NCI-H146 treated with DMSO at 0.1 percent for 48 hours (cell line): Measurements from ENCODE around the gene CCDC134.

Experiments used
- DNase-seq: peaks from one replicate; lab custom pipeline; 2025; ENCODE audit not compliant: unreplicated experiment; lab: John Stamatoyannopoulos, UW

CCDC134 gene

DNA sequence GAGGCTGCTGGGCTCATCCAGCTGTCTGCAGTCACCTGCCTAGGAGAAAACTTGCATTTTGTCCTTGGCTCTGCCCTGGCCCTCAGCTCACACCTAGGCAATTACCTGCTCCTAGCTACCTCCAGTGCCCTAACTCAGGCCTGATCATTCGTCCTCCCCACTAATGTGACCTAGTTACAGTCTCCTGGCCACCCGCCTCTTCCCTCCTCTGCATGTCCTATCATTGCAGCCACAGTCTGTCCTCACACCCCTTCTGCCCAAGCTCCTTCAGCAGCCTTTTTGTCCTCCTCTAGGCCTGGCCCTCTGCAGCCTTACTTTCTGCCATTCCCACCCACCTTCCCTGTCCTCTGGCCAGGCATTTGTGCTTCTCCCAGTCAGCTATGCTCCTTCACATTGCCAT, 17.7 kb upstream of the CCDC134 start:
- no peak for DNase-seq

DNA sequence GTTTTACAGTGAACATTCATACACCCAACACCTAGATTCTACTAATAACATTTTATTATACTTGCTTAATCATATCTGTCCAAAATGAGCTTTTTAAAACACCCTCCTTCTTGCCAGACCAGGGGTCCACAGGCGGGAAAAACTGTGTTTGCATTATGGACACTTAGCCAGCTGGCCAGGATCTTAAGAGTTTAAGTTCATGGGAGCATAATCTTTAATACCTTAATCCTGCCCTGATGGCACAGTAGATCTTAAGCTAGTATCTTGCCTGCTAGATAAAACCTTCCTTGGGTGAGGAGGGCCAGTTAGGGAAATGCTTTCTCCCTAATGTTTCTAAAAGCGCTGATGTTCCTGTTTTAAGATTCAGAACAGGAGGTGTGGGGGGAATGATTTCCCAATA, 13.1 kb upstream of the CCDC134 start:
- DNase-seq, result no peak

DNA sequence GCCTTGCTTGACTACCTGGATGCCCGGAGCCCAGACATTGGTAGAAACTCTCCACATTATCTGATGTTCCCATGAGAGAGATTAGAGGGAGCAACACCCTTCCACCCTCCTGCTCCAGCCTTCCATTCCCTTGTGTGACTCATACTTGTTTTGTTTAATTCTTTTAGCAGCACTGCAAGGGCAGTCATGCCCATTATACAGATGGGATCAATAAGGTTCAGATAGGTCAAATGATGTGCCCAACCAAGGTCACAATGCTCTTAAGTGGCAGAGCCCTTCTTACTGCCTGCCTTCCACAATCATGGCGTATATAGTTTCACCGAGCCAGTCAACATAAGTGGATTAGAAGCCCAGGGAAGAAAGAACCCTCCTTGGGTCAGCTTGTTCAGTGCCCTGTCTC, 6.6 kb upstream of the CCDC134 start:
- no peak for DNase-seq

DNA sequence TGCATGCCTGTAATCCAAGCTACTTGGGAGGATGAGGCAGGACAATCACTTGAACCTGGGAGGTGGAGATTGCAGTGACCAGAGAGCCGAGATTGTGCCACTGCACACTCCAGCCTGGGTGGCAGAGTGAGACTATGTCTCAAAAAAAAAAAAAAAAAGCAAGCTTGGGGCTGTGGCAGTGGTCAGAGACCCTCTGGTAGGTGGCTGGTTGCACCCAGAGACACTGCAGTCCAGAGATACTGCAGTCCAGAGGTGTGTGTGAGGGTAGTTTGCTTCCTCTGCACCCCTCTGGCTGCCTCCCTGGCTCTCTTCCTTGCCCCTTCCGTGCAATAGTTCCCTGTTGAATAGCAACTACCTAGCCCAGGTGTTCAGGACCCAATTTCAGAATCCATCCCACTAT, 1.7 kb upstream of the CCDC134 start:
- no peak for DNase-seq

DNA sequence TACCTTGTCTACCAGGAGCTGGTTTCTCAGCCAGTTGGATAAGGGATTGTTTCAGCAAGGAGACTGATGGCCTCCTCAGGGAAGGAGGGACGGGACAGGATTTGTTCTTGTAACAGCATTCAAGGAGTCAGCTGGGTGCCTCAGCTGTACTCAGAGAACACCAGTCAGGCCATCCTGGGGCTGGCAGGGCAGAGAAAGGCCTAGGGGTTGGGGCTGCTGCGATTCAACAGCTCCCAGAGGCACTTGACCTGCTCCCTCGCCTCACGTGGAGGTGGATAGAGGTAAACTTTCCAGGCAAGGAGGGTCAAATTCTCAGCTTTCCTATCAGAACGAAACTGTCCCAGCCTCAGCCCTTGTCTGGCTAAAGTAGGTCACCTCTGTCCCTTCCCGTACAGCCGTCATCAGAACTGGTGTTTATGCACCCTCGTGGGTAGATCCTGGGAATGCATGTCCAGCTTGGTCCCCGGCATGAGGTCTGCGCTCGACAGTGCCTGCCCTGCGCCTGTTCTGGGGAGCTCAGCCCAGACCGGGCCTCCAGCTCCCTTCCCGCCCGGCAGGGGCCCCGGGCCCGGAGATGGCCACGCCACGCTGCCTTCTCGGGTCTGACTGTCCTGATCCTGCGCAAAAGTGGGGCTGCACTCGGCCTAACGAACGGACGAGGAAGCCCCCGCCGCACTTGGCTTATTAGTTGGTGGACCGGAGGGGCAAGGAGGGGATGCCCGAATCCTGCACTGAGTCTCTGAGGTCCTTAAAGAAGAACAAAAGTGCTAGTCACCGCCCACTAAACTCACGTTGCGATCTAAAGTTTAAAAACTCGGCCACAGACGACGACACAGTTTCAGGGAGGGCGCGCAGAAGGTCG, 762 bp upstream of the CCDC134 start:
- DNase-seq, result peak; percentile 3

DNA sequence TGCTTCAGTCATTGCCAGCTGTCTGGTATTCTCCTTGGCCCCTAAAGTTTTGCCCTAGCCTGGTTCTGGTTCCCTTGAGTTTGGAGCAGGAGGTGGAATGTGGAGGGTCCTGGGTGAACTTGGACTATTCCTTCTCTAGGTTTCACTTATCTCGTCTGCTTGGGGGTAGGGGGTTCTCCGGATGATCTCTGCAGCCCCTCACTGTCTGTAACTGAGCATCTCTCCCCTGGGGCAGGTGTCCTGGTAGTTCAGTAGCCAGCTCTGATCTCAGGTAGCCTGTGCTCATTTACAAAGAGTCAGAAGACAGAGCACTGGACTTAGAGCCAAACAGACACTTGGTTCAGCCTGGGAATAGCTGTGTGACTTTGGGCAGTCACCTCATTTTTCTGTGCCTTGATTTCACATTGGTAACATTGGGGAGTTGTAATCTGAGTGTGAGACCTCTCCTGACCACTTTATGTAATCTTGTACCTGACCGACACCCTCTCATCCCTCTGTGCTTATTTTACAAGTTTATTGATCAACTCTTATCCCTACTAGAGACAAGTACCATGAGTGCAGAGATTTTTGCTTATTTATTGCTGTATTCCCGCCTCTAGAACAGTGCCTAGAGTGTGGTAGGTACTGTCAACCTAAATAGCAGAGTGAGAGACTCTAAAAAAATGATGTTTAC, 804 bp downstream of the CCDC134 start:
- DNase-seq, result no peak

DNA sequence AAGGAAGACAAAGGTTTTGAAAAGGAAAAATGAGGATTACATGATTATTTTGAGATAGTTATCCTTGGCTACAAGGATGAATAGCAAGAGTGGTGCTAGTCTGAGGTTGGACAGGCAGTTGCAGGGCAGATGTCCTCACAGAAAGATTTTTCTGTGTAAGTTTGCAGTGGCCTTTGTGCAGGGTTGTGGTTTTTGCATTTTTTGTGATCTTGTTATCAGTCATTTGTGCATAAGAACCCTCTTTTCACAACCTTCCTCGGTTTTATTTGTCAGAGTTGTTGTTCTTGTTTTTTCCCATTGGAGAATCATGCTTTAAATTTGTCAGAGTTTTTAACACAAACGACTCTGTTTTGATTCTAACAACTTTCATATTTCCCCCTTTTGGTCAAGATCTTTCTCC, 1.4 kb downstream of the CCDC134 start:
- no peak for DNase-seq

DNA sequence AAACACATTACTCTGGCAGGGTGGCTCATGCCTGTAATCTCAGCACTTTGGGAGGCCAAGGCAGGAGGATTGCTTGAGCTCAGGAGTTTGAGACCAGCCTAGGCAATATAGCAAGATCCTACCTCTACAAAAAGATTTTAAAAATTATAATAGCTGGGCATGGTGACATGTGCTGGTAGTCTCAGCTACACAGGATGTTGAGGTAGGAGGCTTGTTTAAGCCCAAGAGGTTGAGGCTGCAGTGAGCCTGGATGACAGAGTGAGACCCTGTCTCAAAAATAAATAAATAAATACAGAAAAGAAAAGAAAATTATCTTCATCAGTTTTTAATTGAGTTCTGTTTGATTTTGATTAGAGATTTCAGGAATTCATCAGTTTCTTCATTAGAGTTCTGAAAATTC, 5.2 kb downstream of the CCDC134 start:
- no peak for DNase-seq

DNA sequence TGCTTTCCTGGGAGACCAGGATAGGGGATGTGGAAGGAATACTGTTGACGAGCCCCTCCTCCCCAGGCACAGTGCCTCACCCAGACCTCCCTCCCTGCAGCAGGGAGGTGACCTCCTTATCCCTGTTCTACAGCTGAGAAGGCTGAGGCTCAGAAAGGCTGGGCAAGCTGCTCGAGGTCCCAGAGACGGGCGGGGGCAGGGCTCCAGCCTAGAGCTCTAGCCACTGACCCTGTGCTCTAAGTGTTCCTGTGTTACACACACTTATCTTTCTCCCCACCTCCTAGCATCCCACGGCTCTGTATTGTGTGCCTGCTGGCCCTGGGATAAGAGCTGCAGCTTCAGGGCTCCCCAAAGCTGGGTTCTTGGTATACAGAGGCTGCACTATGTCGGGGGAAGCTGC, 7.9 kb downstream of the CCDC134 start:
- no peak for DNase-seq

DNA sequence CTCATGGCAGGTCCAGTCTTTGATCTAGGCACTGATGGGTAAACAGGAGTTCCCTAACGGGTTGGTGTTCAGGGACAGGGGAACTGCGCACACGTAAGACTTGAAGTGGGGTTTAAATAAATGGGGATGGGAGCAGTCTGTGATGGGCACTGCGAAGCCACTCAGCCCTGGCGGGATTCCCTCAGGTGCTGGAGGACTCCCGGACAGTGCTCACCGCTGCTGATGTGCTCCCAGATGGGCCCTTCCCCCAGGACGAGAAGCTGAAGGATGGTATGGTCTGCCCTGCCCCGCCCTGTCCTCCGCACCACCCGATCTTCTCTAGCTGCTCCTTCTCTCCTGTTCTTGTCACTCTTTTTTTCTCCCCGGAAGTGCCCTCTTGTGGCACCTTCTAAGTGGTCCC, 9.5 kb downstream of the CCDC134 start:
- DNase-seq, result no peak

DNA sequence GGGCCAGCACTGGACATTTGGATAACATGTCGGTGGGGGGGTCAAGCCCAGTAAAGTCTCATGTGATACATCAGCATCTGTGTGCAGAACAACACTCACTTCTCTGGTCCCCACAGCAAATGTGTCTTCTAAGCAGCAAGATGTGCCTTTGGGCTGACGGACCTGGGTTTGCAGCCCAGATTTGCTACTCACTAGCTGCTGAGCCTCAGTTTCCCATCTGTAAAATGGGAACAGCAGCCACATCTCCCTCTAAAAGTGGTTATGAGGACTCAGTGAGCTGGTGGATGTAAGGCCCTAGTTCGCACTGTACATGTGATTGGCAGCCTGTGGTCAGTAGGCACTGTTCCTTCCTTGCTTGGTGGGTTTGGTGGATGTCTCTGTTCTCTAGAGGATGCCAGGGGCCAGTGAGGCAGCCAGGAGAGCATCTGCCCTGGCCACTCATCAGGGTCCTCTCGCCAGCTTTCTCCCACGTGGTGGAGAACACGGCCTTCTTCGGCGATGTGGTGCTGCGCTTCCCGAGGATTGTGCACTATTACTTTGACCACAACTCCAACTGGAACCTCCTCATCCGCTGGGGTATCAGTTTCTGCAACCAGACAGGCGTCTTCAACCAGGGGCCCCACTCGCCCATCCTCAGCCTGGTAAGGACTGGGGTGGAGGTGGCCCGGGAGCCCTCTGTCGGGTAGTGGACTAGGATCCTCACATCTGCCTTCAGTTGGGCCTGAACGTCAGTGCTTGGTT, 12.5 kb downstream of the CCDC134 start:
- no peak for DNase-seq

DNA sequence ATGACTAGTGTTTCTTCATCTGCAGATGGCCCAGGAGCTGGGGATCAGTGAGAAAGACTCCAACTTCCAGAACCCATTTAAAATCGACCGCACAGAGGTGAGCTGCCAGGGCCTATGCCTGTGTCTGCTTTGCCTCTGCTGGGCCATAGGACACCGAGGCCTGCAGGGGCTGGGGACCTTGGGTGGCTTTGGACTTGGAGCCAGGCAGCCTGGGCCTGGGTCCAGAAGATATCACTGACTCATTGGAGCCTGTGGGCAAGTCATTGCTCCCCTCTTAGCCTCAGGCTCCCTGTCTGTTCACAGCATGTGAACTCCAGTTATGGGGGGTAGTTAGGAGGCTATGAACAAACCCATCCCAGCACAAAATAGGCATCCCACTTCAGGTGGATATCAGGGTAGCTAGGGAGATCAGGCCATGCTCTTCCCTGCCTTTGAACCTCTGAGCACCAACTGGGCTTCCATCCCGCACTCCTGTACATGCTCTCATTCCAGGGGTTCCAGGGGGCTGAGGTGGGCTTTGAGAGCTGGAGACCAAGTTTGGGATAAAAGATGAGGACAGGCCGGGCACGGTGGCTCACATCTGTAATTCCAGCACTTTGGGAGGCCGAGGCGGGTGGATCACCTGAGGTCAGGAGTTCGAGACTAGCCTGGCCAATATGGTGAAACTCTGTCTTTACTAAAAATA, 13.4 kb downstream of the CCDC134 start:
- no peak for DNase-seq

DNA sequence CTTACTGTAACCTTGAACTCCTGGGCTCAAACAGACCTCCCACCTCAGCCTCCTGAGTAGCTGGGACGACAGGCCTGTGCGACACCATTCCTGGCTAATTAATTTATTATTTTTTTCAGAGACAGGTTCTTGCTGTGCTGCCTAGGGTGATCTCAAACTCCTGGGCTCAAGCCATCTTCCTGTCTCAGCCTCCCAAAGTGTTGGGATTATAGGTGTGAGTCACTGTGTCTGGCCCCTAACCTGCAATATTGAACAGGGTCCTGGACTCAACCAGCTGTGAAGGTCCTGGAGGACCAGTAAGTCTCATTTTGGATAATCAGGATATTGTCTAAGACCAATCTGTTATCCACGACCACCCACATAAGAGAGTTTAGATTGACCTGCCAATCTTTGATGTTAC, 15.2 kb downstream of the CCDC134 start:
- DNase-seq, result no peak

DNA sequence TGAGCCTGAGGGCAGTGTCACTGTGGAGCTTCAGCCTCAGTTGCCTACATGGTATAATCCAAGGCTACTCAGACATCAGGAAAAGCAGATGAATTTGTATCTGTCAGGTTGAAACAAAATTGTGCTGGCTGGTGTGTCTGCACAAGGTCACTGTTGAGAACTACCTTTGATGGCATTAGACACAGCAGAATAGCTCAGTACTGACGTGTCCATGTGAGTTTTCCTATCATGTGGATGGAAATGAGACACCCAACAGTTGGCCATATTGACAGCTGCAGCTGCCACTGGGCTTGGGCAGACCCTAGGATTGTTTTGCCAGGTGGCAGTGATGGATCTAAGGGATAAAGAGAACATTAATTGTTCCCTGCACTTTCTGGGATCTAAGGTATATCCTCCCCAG, 15.8 kb downstream of the CCDC134 start:
- DNase-seq, result no peak

DNA sequence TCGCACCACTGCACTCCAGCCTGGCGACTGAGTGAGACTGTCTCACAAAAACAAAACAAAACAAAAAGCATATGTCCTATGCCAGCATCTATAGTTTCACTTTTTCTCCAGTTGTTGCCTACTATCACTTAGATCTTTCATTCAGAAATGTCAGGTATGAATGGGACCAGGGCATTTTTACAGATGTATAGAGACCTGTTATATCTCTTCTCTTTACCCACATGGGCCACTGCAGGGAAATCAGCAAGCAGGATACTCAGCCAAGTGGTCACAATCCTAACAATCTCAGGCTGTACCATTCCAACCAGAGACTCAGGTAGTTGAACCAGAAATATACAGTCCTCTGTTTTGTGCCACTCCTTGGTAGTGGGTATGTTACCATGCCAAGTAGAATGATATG, 16.4 kb downstream of the CCDC134 start:
- DNase-seq, result no peak

DNA sequence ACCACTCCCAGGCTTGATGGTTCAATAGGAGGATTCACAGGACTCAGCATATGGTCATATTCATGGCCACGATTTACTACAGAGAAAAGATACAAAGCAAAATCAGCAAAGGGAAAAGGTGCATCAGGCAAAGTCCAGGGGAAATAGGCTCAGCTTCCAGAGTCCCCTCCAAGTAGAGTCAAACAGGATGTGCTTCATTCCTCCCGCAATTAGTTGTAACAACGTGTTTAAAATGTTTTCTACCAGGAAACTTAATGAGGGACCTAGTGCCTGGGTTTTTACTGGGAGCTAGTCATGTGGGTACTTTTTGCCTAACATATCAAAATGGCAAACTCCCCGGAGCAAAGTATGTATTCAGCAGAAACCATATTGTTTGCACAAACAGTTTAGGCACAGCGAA, 17.5 kb downstream of the CCDC134 start:
- no peak for DNase-seq

DNA sequence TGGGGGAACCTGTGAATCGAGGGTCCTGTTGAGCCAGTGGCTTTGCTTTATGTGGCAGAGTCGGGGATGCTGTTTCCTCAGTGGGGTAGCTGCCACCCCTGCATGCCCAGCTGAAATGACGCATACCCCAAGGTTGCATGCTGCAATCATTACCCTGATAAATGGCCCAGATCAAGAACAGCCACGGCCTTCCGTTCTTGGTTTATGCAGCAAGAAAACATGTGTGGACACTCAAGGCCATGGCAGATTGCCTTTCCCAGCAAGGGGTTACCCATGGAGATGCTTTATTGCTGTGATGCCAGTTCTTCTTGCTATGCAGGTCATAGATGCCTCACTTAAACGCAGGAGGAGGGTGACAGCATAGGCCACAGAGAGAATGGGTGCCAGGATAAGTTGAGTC, 18.1 kb downstream of the CCDC134 start:
- no peak for DNase-seq

DNA sequence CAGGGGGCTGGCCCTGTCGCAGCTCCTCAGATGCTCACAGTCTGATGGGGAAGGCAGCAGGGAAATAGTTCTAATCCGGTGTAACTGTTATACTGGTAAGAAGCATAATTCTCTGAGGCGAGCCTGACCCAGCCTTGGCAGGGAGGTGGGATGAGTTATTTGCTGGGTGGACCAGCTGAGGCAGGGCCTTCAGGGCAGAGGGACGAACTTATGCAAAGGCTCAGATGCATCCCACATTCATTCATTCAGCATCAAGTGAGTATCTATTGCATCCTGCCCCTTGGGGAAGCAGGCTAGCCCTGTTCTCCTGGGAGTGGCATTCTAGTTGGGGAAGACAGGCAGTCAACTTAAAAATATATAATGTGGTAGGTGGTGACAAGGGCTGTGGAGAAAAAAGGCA, 18.8 kb downstream of the CCDC134 start:
- no peak for DNase-seq

DNA sequence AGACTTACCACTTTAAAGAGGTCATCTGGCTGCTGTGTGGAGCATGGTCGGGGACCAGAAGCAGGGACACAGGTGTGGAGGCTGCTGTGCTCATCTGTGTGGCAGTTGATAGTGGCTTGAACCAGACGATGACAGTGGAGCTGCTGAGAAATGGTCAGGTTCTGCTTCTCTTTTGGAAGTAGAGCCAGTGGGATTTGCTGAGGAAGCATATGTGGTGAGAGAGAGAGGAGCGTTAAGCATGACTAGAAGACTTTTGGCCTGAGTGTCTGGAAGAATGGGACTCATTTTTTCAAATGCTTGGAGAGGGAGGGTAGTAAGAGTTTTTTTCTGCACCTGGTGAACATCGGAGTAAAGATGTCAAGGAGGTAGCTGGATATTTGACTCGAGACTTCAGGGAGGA, 20.0 kb downstream of the CCDC134 start:
- DNase-seq, result no peak

DNA sequence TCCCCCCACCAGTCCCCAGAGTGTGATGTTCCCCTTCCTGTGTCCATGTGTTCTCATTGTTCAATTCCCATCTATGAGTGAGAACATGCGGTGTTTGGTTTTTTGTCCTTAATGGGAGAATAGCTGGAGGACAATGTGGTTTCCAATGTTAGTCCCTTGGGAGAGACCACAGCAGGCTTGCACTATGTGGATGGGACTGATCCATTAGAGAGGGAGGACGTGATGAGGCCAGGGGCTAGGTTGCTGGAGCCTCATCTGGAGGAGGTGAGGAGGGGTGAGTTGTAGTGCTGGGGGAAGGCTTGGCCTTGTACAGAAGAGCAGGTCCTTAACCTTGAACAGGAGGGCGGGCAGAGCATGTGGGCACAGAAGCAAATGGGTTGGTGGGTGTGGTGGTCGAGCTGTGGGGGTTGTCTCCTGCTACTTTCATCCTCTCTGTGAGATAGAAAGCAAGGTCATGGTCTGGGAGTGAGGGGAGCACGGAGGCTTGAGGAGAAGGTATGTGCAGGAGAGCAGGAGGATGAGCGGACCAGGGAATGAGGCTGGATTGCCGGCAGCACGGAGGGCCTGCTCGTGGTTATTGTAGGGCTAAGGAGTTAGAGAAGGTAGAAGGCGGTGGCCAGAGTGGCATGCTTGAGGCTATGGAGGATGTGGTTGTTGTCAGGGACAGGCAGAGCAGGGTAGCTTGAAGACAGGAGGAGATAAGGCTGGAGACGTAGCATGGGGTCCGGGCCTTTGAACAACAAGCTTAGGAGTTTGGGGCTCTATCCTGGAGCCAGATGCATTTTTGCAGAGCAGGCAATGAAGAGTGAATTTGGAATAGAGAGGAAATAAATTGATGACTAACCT, 21.2 kb downstream of the CCDC134 start:
- DNase-seq, result no peak
